GM12864 (cell line): Measurements from ENCODE around the gene OVOL1.
A peak's percentile ranks its signal among the peaks of the same experiment; 100 is the strongest.

Source experiments
- DNase-seq: peaks from one replicate; pipeline ENCODE4 v3.0.0-alpha.2; 2011; ENCODE audit warnings: low read depth
- H3K4me3 ChIP-seq: 2 replicates; pipeline ENCODE4 v1.5.1; 2011; ENCODE audit warnings: mild to moderate bottlenecking, low read depth, low read length, control low read depth
- CTCF ChIP-seq: IDR thresholded peaks from 2 replicates; pipeline ENCODE4 v1.5.1; 2011; ENCODE audit warnings: low read depth, mild to moderate bottlenecking, moderate library complexity, low read length, control low read depth, inconsistent platforms; ENCODE audit errors: missing control alignments

Gene OVOL1

GRCh38 chr11:65810046-65810868 is 23.4 kb downstream of the OVOL1 start:
- no peak for DNase-seq
- no peak for TF ChIP-seq CTCF
- H3K4me3 ChIP-seq: no peak overlapping the region

- H3K4me3 ChIP-seq: no peak overlapping the region
- no peak for DNase-seq
- TF ChIP-seq CTCF: no peak
These were observed 25.1 kb downstream of the OVOL1 start for GRCh38 chr11:65811764-65812475.

GRCh38 chr11:65814131-65814985 is 27.5 kb downstream of the OVOL1 start:
- H3K4me3 ChIP-seq: no peak overlapping the region
- TF ChIP-seq CTCF: no peak
- no peak for DNase-seq

- no peak overlapping the region for H3K4me3 ChIP-seq
- DNase-seq: no peak
- TF ChIP-seq CTCF: no peak
These were observed 28.2 kb downstream of the OVOL1 start for GRCh38 chr11:65814986-65815565.

- TF ChIP-seq CTCF: no peak
- H3K4me3 ChIP-seq: no peak overlapping the region
- DNase-seq: no peak
These were observed 29.8 kb downstream of the OVOL1 start for GRCh38 chr11:65816696-65817095.

GRCh38 chr11:65817312-65817834 is 30.5 kb downstream of the OVOL1 start:
- DNase-seq: no peak
- peak overlapping the region; percentile 60 for H3K4me3 ChIP-seq
- TF ChIP-seq CTCF: no peak
